Esophagus squamous epithelium (tissue), 4 donors: Measurements from ENCODE around the gene CD180.

Experiments used
- POLR2A ChIP-seq, 4 donors: fragments of 450-650 bp; IDR thresholded peaks; one replicate each; pipeline ENCODE4 v1.6.1; 2017; ENCODE audit warnings: antibody characterized with exemption in 4 of 4, mild to moderate bottlenecking in 4 of 4, moderate library complexity in 3 of 4
- TF ChIP-seq, protein P1 (sequence below), 6 experiments: fragments of 450-650 bp in 4 of 6; fragments of 200-600 bp in 2 of 6; sonication (generic) in 2 of 6; IDR thresholded peaks; one replicate each; pipeline ENCODE4 v1.5.1; 2016 to 2019; ENCODE audit warnings: antibody characterized with exemption in 6 of 6, mild to moderate bottlenecking in 4 of 6, moderate library complexity in 4 of 6

DNA sequence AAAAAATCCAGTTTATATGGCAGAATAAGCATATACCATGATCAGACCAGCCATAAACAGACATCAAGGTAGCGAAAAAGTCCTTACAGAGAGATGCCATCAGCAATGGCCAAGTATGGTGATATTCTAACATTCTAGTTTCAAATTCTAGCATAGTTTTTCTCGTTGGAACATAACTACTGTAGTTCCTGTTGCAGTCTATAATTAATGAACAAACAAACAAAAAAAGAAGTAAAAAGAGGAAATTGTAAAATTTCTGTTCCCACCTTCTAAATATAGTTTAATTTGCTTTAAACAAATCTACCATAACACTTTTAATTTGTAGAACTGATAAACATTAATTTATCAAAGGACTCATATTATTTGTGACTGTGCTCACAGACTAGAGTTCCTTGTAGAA lies 9.9 kb upstream of the CD180 start:
- TF ChIP-seq, protein P1, sequence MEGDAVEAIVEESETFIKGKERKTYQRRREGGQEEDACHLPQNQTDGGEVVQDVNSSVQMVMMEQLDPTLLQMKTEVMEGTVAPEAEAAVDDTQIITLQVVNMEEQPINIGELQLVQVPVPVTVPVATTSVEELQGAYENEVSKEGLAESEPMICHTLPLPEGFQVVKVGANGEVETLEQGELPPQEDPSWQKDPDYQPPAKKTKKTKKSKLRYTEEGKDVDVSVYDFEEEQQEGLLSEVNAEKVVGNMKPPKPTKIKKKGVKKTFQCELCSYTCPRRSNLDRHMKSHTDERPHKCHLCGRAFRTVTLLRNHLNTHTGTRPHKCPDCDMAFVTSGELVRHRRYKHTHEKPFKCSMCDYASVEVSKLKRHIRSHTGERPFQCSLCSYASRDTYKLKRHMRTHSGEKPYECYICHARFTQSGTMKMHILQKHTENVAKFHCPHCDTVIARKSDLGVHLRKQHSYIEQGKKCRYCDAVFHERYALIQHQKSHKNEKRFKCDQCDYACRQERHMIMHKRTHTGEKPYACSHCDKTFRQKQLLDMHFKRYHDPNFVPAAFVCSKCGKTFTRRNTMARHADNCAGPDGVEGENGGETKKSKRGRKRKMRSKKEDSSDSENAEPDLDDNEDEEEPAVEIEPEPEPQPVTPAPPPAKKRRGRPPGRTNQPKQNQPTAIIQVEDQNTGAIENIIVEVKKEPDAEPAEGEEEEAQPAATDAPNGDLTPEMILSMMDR (IDR thresholded peaks at IDR 0.05) = no peak
- no peak for TF ChIP-seq POLR2A (IDR thresholded peaks at IDR 0.05)
